T-cell (primary cell): ENCODE measurements around the gene OR6S1. TPM values are rescaled to one million over a fixed set of nuclear protein-coding genes. Genes with fewer than 3 reads are reported as not detected.

Experiments used
- ATAC-seq, 4 experiments: fragments of 200-7000 bp in 3 of 4; fragments of 150-1000 bp in 1 of 4; cut with Tn5 transposase; replicated peaks in 1 of 4; 1 replicate in 3 of 4; 2 replicates in 1 of 4; pipeline ENCODE4 v1.10.0; 2021; ENCODE audit warnings: moderate library complexity in 3 of 4, mild to moderate bottlenecking in 2 of 4, moderate number of reproducible peaks in 1 of 4
- CTCF ChIA-PET, 2 donors: fragments of 300-600 bp; sonication (Branson Sonifier 250); formaldehyde crosslinking; loops; one replicate each; lab custom pipeline; 2022; ENCODE audit warnings: antibody characterized with exemption in 2 of 2; lab: Charles Lee
- POLR2A ChIA-PET, 2 donors: fragments of 300-600 bp; sonication (Branson Sonifier 250); formaldehyde crosslinking; loops; one replicate each; lab custom pipeline; 2022; ENCODE audit warnings: antibody characterized with exemption in 2 of 2; lab: Charles Lee
- DNase-seq, 35 experiments: peaks; one replicate each; pipeline versions ENCODE4 v3.0.0 to v3.0.0-alpha.2; 2013 to 2023
- H3K27ac ChIP-seq: one replicate; pipeline ENCODE4 v1.5.1; 2013; ENCODE audit warnings: low read length
- H3K27me3 ChIP-seq, 2 experiments: replicated peaks in 1 of 2; 1 replicate in 1 of 2; 2 replicates in 1 of 2; pipeline versions ENCODE4 v1.6.1 to v1.7.0; 2013; ENCODE audit warnings: low read length in 1 of 2, mixed read lengths in 1 of 2; ENCODE audit not compliant: control insufficient read depth in 2 of 2, insufficient read depth in 2 of 2; ENCODE audit errors: extremely low read depth in 1 of 2
- H3K36me3 ChIP-seq, 2 donors: 1 replicate in 1 of 2; 2 replicates in 1 of 2; pipeline versions ENCODE4 v1.6.1 to v1.7.0; 2013; ENCODE audit warnings: low read length in 1 of 2; ENCODE audit not compliant: control insufficient read depth in 2 of 2, insufficient read depth in 1 of 2; ENCODE audit errors: extremely low read depth in 1 of 2
- H3K4me1 ChIP-seq, 2 experiments: 1 replicate in 1 of 2; 2 replicates in 1 of 2; pipeline versions ENCODE4 v1.6.1 to v1.7.0; 2013; ENCODE audit warnings: low read length in 2 of 2, mixed read lengths in 1 of 2; ENCODE audit not compliant: insufficient read depth in 2 of 2, control insufficient read depth in 1 of 2; ENCODE audit errors: extremely low read depth in 1 of 2
- H3K4me3 ChIP-seq, 2 donors: 1 replicate in 1 of 2; 2 replicates in 1 of 2; pipeline versions ENCODE4 v1.5.1 to v1.7.0; 2013; ENCODE audit warnings: mild to moderate bottlenecking in 2 of 2, low read length in 1 of 2, moderate library complexity in 1 of 2; ENCODE audit not compliant: control insufficient read depth in 1 of 2; ENCODE audit errors: extremely low read depth in 1 of 2
- H3K9me3 ChIP-seq: 2 replicates; pipeline ENCODE4 v1.7.0; 2013
- H3K27ac Mint-ChIP-seq, 2 donors: one replicate each; pipeline ENCODE4 v1.8.0; 2020 to 2021; ENCODE audit warnings: mild to moderate bottlenecking in 2 of 2, mixed read lengths in 2 of 2
- H3K27me3 Mint-ChIP-seq, 2 donors: one replicate each; pipeline ENCODE4 v1.8.0; 2021 to 2022; ENCODE audit warnings: mixed read lengths in 2 of 2
- H3K36me3 Mint-ChIP-seq: one replicate; pipeline ENCODE4 v1.8.0; 2021; ENCODE audit warnings: mixed read lengths
- H3K4me1 Mint-ChIP-seq, 3 donors: one replicate each; pipeline ENCODE4 v1.8.0; 2020 to 2022; ENCODE audit warnings: mixed read lengths in 3 of 3, mild to moderate bottlenecking in 1 of 3
- H3K4me3 Mint-ChIP-seq, 3 donors: one replicate each; pipeline ENCODE4 v1.8.0; 2020 to 2022; ENCODE audit warnings: mild to moderate bottlenecking in 3 of 3, mixed read lengths in 3 of 3, moderate library complexity in 3 of 3
- H3K9me3 Mint-ChIP-seq, 3 donors: one replicate each; pipeline ENCODE4 v1.8.0; 2020 to 2022; ENCODE audit warnings: mixed read lengths in 3 of 3
- WGBS: methylation state at CpG from one replicate; pipeline ENCODE4 v1.1.5; 2013; ENCODE audit warnings: missing lambda C conversion rate; ENCODE audit not compliant: insufficient coverage; 5-methylcytosine and 5-hydroxymethylcytosine counted together
- total RNA-seq, 35 experiments: library from RNA in 6 of 35; stranded (reverse) in 6 of 35; fragments of 120-200 nt in 1 of 35; gene quantifications; one replicate each; pipeline versions ENCODE4 v1.2.1 to v1.2.4 and lab custom pipeline; 2013 to 2026

The OR6S1 gene
- total RNA-seq (not detected), total RNA-seq (lab: John Stamatoyannopoulos, UW) (0 reads per million in 29 experiments)
- total RNA-seq (2013): not detected

- 89% methylated on average over 2 of the region's 2 CpGs for WGBS
- H3K9me3 Mint-ChIP-seq: no peaks in the 10 kb centered on the region
- no peak within 1 kb of the TSS for H3K4me3 ChIP-seq
- peak within 1 kb of the TSS in 1 of 2 donors; percentile 9 for H3K27ac Mint-ChIP-seq
- H3K9me3 ChIP-seq: no peaks in the 10 kb centered on the region
- DNase-seq: no peak
- peaks cover 8 to 11% of the 10 kb centered on the region in 2 experiments for H3K27me3 ChIP-seq
- CTCF ChIA-PET: no interaction called here
- no peak for ATAC-seq
- peaks cover 28 to 37% of the 10 kb centered on the region in 2 donors for H3K27me3 Mint-ChIP-seq
- H3K36me3 ChIP-seq: no peaks in the 10 kb centered on the region
- no peaks in the 10 kb centered on the region for H3K36me3 Mint-ChIP-seq
- H3K4me1 Mint-ChIP-seq: no peaks in the 10 kb centered on the region
- no peak within 1 kb of the TSS for H3K27ac ChIP-seq
- POLR2A ChIA-PET: no interaction called here
- H3K4me3 Mint-ChIP-seq: no peak within 1 kb of the TSS
- H3K4me1 ChIP-seq: no peaks in the 10 kb centered on the region
Observed at GRCh38 chr14:20641591-20641990, at the start of gene OR6S1. Gene OR6S1, minus strand, starts transcription at chr14:20641691. Its CDS starts 0 bp downstream, at chr14:20641691.

GRCh38 chr14:20690848-20691640, 49.6 kb upstream of the OR6S1 start:
- Mint-ChIP-seq H3K4me1 (peaks cover 4 to 6% (median 4%) of the 10 kb centered on the region in 3 donors), H3K27ac (no peak overlapping the region), H3K4me3 (no peak overlapping the region), H3K36me3 (no peaks in the 10 kb centered on the region), H3K27me3 (peaks cover 0 to 2% of the 10 kb centered on the region in 2 donors), H3K9me3 (no peaks in the 10 kb centered on the region)
- Histone ChIP-seq H3K27me3 (peaks cover 0 to 7% of the 10 kb centered on the region in 2 experiments), H3K4me1 (no peaks in the 10 kb centered on the region), H3K36me3 (no peaks in the 10 kb centered on the region), H3K27ac (no peak overlapping the region), H3K4me3 (no peak overlapping the region), H3K9me3 (no peaks in the 10 kb centered on the region)
- ATAC-seq (peak; percentile 84 to 93 (median 88)), DNase-seq (peak in 24 of 35 experiments; percentile 5 to 85 (median 22))
- ChIA-PET POLR2A (interaction anchor here in 1 of 2 donors (0.9 to 1.3 kb wide), 2 partner anchors 10 to 362 kb away, joined by 4 to 5 read pairs; no protein-coding TSS in a partner anchor), CTCF (interaction anchor here (0.5 to 3.2 kb wide), 32 partner anchors 8 to 364 kb away, joined by 3 to 21 read pairs (median 4); no protein-coding TSS in a partner anchor)
- no CpG with 5 or more reads among the region's 9 CpGs for WGBS

- ChIA-PET POLR2A (no interaction called here), CTCF (interaction anchor here (0.6 kb wide), 3 partner anchors 26 to 72 kb away, joined by 3 read pairs; no protein-coding TSS in a partner anchor)
- peaks cover 0 to 2% of the 10 kb centered on the region in 2 donors for H3K27me3 Mint-ChIP-seq
- DNase-seq (no peak), ATAC-seq (no peak)
- Histone ChIP-seq H3K36me3 (no peaks in the 10 kb centered on the region), H3K9me3 (no peaks in the 10 kb centered on the region), H3K27ac (no peak within 1 kb of the TSS), H3K4me1 (peaks cover 0 to 15% of the 10 kb centered on the region in 2 experiments), H3K4me3 (no peak within 1 kb of the TSS), H3K27me3 (no peaks in the 10 kb centered on the region)
- H3K4me1 Mint-ChIP-seq: peaks cover 9 to 11% (median 11%) of the 10 kb centered on the region in 3 donors
- H3K36me3 Mint-ChIP-seq: no peaks in the 10 kb centered on the region
- H3K27ac Mint-ChIP-seq: no peak within 1 kb of the TSS
- no peak within 1 kb of the TSS for H3K4me3 Mint-ChIP-seq
- H3K9me3 Mint-ChIP-seq: no peaks in the 10 kb centered on the region
- WGBS: no CpG with 5 or more reads among the region's 7 CpGs
Observed at GRCh38 chr14:20688167-20688839, 46.8 kb upstream of the OR6S1 start, which contains the start of gene ANG. Gene ANG, plus strand, starts transcription at chr14:20688764. Its CDS starts 4,801 bp downstream, at chr14:20693565.

GRCh38 chr14:20687362-20688166, 46.1 kb upstream of the OR6S1 start:
- Histone ChIP-seq H3K4me3 (no peak overlapping the region), H3K36me3 (no peaks in the 10 kb centered on the region), H3K27ac (no peak overlapping the region), H3K4me1 (peaks cover 0 to 17% of the 10 kb centered on the region in 2 experiments), H3K9me3 (no peaks in the 10 kb centered on the region), H3K27me3 (no peaks in the 10 kb centered on the region)
- no peak for ATAC-seq
- ChIA-PET CTCF (interaction anchor here in 1 of 2 donors (0.6 to 1.3 kb wide), 3 partner anchors 65 to 357 kb away, joined by 3 to 5 read pairs (median 3); no protein-coding TSS in a partner anchor), POLR2A (no interaction called here)
- Mint-ChIP-seq H3K4me1 (peaks cover 9 to 11% (median 11%) of the 10 kb centered on the region in 3 donors), H3K27ac (no peak overlapping the region), H3K36me3 (no peaks in the 10 kb centered on the region), H3K9me3 (no peaks in the 10 kb centered on the region), H3K4me3 (no peak overlapping the region), H3K27me3 (no peaks in the 10 kb centered on the region)
- DNase-seq: no peak
- WGBS: 100% methylated on average over 1 of the region's 5 CpGs

- ATAC-seq: no peak
- ChIA-PET POLR2A (no interaction called here), CTCF (interaction anchor here in 1 of 2 donors (0.7 to 1.3 kb wide), 3 partner anchors 73 to 400 kb away, joined by 3 to 5 read pairs (median 4); no protein-coding TSS in a partner anchor)
- Histone ChIP-seq H3K36me3 (no peaks in the 10 kb centered on the region), H3K27me3 (no peaks in the 10 kb centered on the region), H3K4me3 (no peak overlapping the region), H3K27ac (no peak overlapping the region), H3K9me3 (no peaks in the 10 kb centered on the region), H3K4me1 (peaks cover 2 to 27% of the 10 kb centered on the region in 2 experiments)
- WGBS: 86% methylated on average over 3 of the region's 7 CpGs
- no peak for DNase-seq
- Mint-ChIP-seq H3K36me3 (no peaks in the 10 kb centered on the region), H3K4me3 (no peak overlapping the region), H3K9me3 (no peaks in the 10 kb centered on the region), H3K27ac (no peak overlapping the region), H3K27me3 (no peaks in the 10 kb centered on the region), H3K4me1 (peaks cover 9 to 17% (median 11%) of the 10 kb centered on the region in 3 donors)
Observed at GRCh38 chr14:20686386-20687143, 45.1 kb upstream of the OR6S1 start.
